H1 (cell line): ENCODE data around the gene TMEM182. TPM values are rescaled to one million over a fixed set of nuclear protein-coding genes. Genes with fewer than 3 reads are reported as not detected.

Experiments used
- CTCF ChIA-PET: fragments of 300-600 bp; sonication (Branson Sonifier 250); formaldehyde crosslinking; loops from one replicate; lab custom pipeline; 2021; ENCODE audit not compliant: partially characterized antibody; lab: Charles Lee
- POLR2A ChIA-PET: fragments of 300-600 bp; sonication (Branson Sonifier 250); formaldehyde crosslinking; loops from one replicate; lab custom pipeline; 2021; ENCODE audit warnings: inconsistent platforms; ENCODE audit not compliant: partially characterized antibody; lab: Charles Lee
- DNase-seq, 2 experiments: peaks; one replicate each; pipeline versions ENCODE4 v3.0.0 to v3.0.0-alpha.2; 2010 to 2022; ENCODE audit warnings: low spot score in 2 of 2, low read depth in 1 of 2, mixed read lengths in 1 of 2
- FAIRE-seq: peaks from 2 replicates; lab custom pipeline; 2011; peaks lifted over from hg19 to GRCh38; lab: Jason Lieb, UNC
- H2AFZ ChIP-seq: 2 replicates; pipeline ENCODE4 v1.8.1; 2012; ENCODE audit warnings: low read length, inconsistent platforms
- H2AK5ac ChIP-seq: 2 replicates; pipeline ENCODE4 v1.6.1; 2013; ENCODE audit warnings: low read depth, low read length
- H2BK120ac ChIP-seq: replicated peaks from 2 replicates; pipeline ENCODE3; 2013; ENCODE audit warnings: low read depth, low read length, inconsistent platforms
- H2BK12ac ChIP-seq: 2 replicates; pipeline ENCODE4 v1.6.1; 2013; ENCODE audit warnings: low read depth, low read length
- H2BK15ac ChIP-seq: 2 replicates; pipeline ENCODE4 v1.6.1; 2013; ENCODE audit warnings: low read length
- H2BK20ac ChIP-seq: 2 replicates; pipeline ENCODE4 v1.6.1; 2013; ENCODE audit warnings: low read length
- H2BK5ac ChIP-seq: 2 replicates; pipeline ENCODE4 v1.6.1; 2013; ENCODE audit warnings: low read depth, low read length
- H3K14ac ChIP-seq: 2 replicates; pipeline ENCODE4 v1.6.1; 2013; ENCODE audit warnings: inconsistent platforms; ENCODE audit not compliant: insufficient read length
- H3K18ac ChIP-seq: 2 replicates; pipeline ENCODE4 v1.6.1; 2013; ENCODE audit warnings: low read length; ENCODE audit errors: extremely low read depth
- H3K23ac ChIP-seq: 2 replicates; pipeline ENCODE4 v1.6.1; 2013; ENCODE audit warnings: inconsistent platforms; ENCODE audit not compliant: insufficient read length
- H3K23me2 ChIP-seq: 2 replicates; pipeline ENCODE4 v1.6.1; 2013; ENCODE audit warnings: low read depth, low read length
- H3K27ac ChIP-seq: 2 replicates; pipeline ENCODE4 v1.6.1; 2011; ENCODE audit warnings: low read depth, low read length, inconsistent platforms
- H3K27me3 ChIP-seq, 4 experiments: replicated peaks in 1 of 4; 1 replicate in 1 of 4; 2 replicates in 3 of 4; pipeline versions ENCODE4 v1.6.1 to v1.8.1; 2011 to 2013; ENCODE audit warnings: low read length in 3 of 4, mild to moderate bottlenecking in 3 of 4, inconsistent platforms in 2 of 4, mixed read lengths in 2 of 4, moderate library complexity in 1 of 4; ENCODE audit not compliant: control insufficient read depth in 3 of 4, insufficient read depth in 3 of 4; ENCODE audit errors: extremely low read depth in 1 of 4
- H3K36me3 ChIP-seq, 4 experiments: 2 replicates each; pipeline versions ENCODE4 v1.6.1 to v1.8.1; 2011 to 2013; ENCODE audit warnings: mild to moderate bottlenecking in 4 of 4, low read length in 3 of 4, moderate library complexity in 2 of 4, control low read depth in 1 of 4, inconsistent platforms in 1 of 4; ENCODE audit not compliant: insufficient read depth in 4 of 4, control insufficient read depth in 2 of 4
- H3K4ac ChIP-seq: replicated peaks from 2 replicates; pipeline ENCODE3; 2013; ENCODE audit warnings: low read length, low read depth, mixed read lengths, inconsistent platforms; ENCODE audit not compliant: insufficient read length
- H3K4me1 ChIP-seq, 4 experiments: replicated peaks in 1 of 4; 1 replicate in 1 of 4; 2 replicates in 3 of 4; pipeline versions ENCODE4 v1.6.1 to v1.8.1; 2011 to 2013; ENCODE audit warnings: low read length in 3 of 4, inconsistent platforms in 2 of 4, mixed read lengths in 1 of 4; ENCODE audit not compliant: insufficient read depth in 4 of 4, control insufficient read depth in 3 of 4
- H3K4me2 ChIP-seq, 2 experiments: 2 replicates each; pipeline versions ENCODE4 v1.6.1 to v1.8.1; 2011 to 2013; ENCODE audit warnings: low read depth in 2 of 2, low read length in 2 of 2, control low read depth in 1 of 2, inconsistent platforms in 1 of 2, mild to moderate bottlenecking in 1 of 2; ENCODE audit not compliant: insufficient read depth in 1 of 2
- H3K4me3 ChIP-seq, 4 experiments: fragments of 200-600, 300-600 bp in 1 of 4; sonication (generic), shearing (Covaris generic), sonication (Bioruptor Twin) in 1 of 4; 2 replicates each; pipeline versions ENCODE4 v1.5.1 to v1.8.1; 2011 to 2016; ENCODE audit warnings: low read length in 4 of 4, low read depth in 3 of 4, control low read depth in 2 of 4, inconsistent platforms in 2 of 4, mild to moderate bottlenecking in 2 of 4, mixed read lengths in 1 of 4, moderate library complexity in 1 of 4; ENCODE audit not compliant: insufficient read depth in 2 of 4; ENCODE audit errors: extremely low read depth in 1 of 4
- H3K56ac ChIP-seq: replicated peaks from 2 replicates; pipeline ENCODE3; 2013; ENCODE audit warnings: low read depth, mild to moderate bottlenecking, mixed read lengths, low read length, inconsistent platforms; ENCODE audit not compliant: insufficient read length
- H3K79me1 ChIP-seq: 2 replicates; pipeline ENCODE4 v1.6.1; 2013; ENCODE audit warnings: low read depth, low read length, control low read depth
- H3K79me2 ChIP-seq, 2 experiments: 2 replicates each; pipeline versions ENCODE4 v1.6.1 to v1.8.1; 2012 to 2013; ENCODE audit warnings: low read length in 2 of 2, mild to moderate bottlenecking in 2 of 2, inconsistent platforms in 1 of 2; ENCODE audit not compliant: insufficient read depth in 2 of 2, control insufficient read depth in 1 of 2
- H3K9ac ChIP-seq, 4 experiments: replicated peaks in 1 of 4; 1 replicate in 1 of 4; 2 replicates in 3 of 4; pipeline versions ENCODE4 v1.6.1 to v1.8.1; 2011 to 2013; ENCODE audit warnings: low read depth in 3 of 4, low read length in 3 of 4, control low read depth in 2 of 4, mild to moderate bottlenecking in 2 of 4, moderate library complexity in 2 of 4, inconsistent platforms in 1 of 4; ENCODE audit errors: extremely low read depth in 1 of 4
- H3K9me3 ChIP-seq, 2 experiments: 2 replicates each; pipeline versions ENCODE4 v1.6.1 to v1.8.1; 2012 to 2013; ENCODE audit warnings: mild to moderate bottlenecking in 2 of 2, moderate library complexity in 2 of 2, control low read depth in 1 of 2, inconsistent platforms in 1 of 2, low read depth in 1 of 2, low read length in 1 of 2, mixed read lengths in 1 of 2; ENCODE audit not compliant: insufficient read depth in 2 of 2
- H4K20me1 ChIP-seq, 2 experiments: replicated peaks in 1 of 2; 2 replicates each; pipeline versions ENCODE3 to v1.8.1; 2011 to 2013; ENCODE audit warnings: inconsistent platforms in 2 of 2, low read length in 2 of 2, mild to moderate bottlenecking in 1 of 2; ENCODE audit not compliant: insufficient read depth in 2 of 2, control insufficient read depth in 1 of 2
- H4K5ac ChIP-seq: 2 replicates; pipeline ENCODE4 v1.6.1; 2013; ENCODE audit warnings: low read length, low read depth, mixed read lengths, inconsistent platforms; ENCODE audit not compliant: insufficient read length
- H4K8ac ChIP-seq: 2 replicates; pipeline ENCODE4 v1.8.0; 2013; ENCODE audit warnings: mild to moderate bottlenecking, moderate library complexity, low read length, inconsistent platforms; ENCODE audit not compliant: insufficient read depth; ENCODE audit errors: extremely low read depth
- H4K91ac ChIP-seq: replicated peaks from 2 replicates; pipeline ENCODE3; 2013; ENCODE audit warnings: low read length, mixed read lengths, inconsistent platforms; ENCODE audit not compliant: insufficient read length
- EP300 ChIP-seq, 2 experiments: IDR thresholded peaks; 1 replicate in 1 of 2; 2 replicates in 1 of 2; pipeline ENCODE4 v1.6.1; 2011 to 2012; ENCODE audit warnings: low read depth in 2 of 2, low read length in 2 of 2, mild to moderate bottlenecking in 2 of 2, borderline replicate concordance in 1 of 2, inconsistent platforms in 1 of 2, moderate library complexity in 1 of 2
- KDM5A ChIP-seq: fragments of 200-600 bp; IDR thresholded peaks from 2 replicates; pipeline ENCODE4 v1.7.1; 2012; ENCODE audit warnings: mild to moderate bottlenecking, low read length, inconsistent platforms, mixed read lengths
- NRF1 ChIP-seq: IDR thresholded peaks from 2 replicates; pipeline ENCODE4 v1.6.1; 2011; ENCODE audit warnings: mild to moderate bottlenecking, low read depth, low read length, improper control_type of control experiment
- TBP ChIP-seq: IDR thresholded peaks from 2 replicates; pipeline ENCODE4 v1.6.1; 2011; ENCODE audit warnings: low read depth, low read length, improper control_type of control experiment
- WGBS, 2 experiments: shearing (Covaris generic) in 1 of 2; methylation state at CpG; one replicate each; pipeline versions ENCODE4 v1.1.6 to v1.1.7; 2013 to 2015; ENCODE audit warnings: low lambda C conversion rate in 2 of 2, mixed read lengths in 2 of 2, inconsistent platforms in 1 of 2, low coverage in 1 of 2, missing lambda C conversion rate in 1 of 2; ENCODE audit not compliant: insufficient replicate concordance in 2 of 2, insufficient coverage in 1 of 2, insufficient read length in 1 of 2; ENCODE audit errors: extremely low coverage in 1 of 2, missing lambda C conversion rate in 1 of 2; 5-methylcytosine and 5-hydroxymethylcytosine counted together
- polyA plus RNA-seq, 7 experiments: library from polyadenylated mRNA; depleted of rRNA in 3 of 7; stranded (reverse) in 5 of 7; unstranded in 2 of 7; fragments of >200 nt in 5 of 7; fragments of 200-250 nt in 2 of 7; gene quantifications; 1 replicate in 5 of 7; 2 replicates in 1 of 7; 4 replicates in 1 of 7; pipeline versions ENCODE4 v1.2.1 to v1.2.3, GENCODE V29; 2011 to 2013; ENCODE audit warnings: missing spikeins in 2 of 7, mixed read lengths in 2 of 7
- total RNA-seq: library from RNA; stranded (reverse); fragmentation: NEBNext Ultra II Directional; extraction: Animal tissue kit (Norgen Biotek cat#: 25700); gene quantifications from 2 replicates; pipeline ENCODE4 v1.2.1, GENCODE V29; 2021

Gene TMEM182
- total and polyA plus RNA-seq, 2 of the 8 experiments (the other 6 are each of a cell fraction or from before 2014, with no cell fraction given): 3.1 to 4.3 TPM

GRCh38 chr2:102768253-102768652 is 6.4 kb downstream of the TMEM182 start:
- Histone ChIP-seq H3K56ac (no peak overlapping the region), H2BK12ac (no peak overlapping the region), H2BK15ac (no peak overlapping the region), H2BK120ac (no peak overlapping the region), H2AK5ac (no peak overlapping the region), H3K4ac (no peak overlapping the region), H2AFZ (no peak overlapping the region), H3K4me1 (no peaks in the 10 kb centered on the region), H2BK5ac (no peak overlapping the region), H3K36me3 (no peaks in the 10 kb centered on the region), H3K79me1 (no peaks in the 10 kb centered on the region), H3K4me3 (no peak overlapping the region), H4K91ac (no peak overlapping the region), H3K79me2 (no peaks in the 10 kb centered on the region), H4K20me1 (no peaks in the 10 kb centered on the region), H3K27me3 (no peaks in the 10 kb centered on the region), H3K4me2 (no peak overlapping the region), H3K27ac (no peak overlapping the region), H4K5ac (no peak overlapping the region), H3K9ac (no peak overlapping the region), H3K18ac (no peak overlapping the region), H3K23ac (no peak overlapping the region), H3K9me3 (no peaks in the 10 kb centered on the region), H3K14ac (no peak overlapping the region), H3K23me2 (no peaks in the 10 kb centered on the region), H4K8ac (no peak overlapping the region), H2BK20ac (no peak overlapping the region)
- ChIA-PET POLR2A (no interaction called here), CTCF (interaction anchor here (0.6 to 2.0 kb wide), 4 partner anchors 9 to 119 kb away, joined by 3 to 7 read pairs (median 4); no protein-coding TSS in a partner anchor)
- FAIRE-seq: no peak
- DNase-seq: no peak
- WGBS, 2 experiments: 97% methylated on average over 3 of the region's 3 CpGs; no CpG with 5 or more reads in 1 of the 2 experiments
- TF ChIP-seq TBP: no peak
- no peak for TF ChIP-seq NRF1
- TF ChIP-seq EP300 (IDR thresholded peaks at IDR 0.05; ENCODE audit: borderline replicate concordance in 1 of 2, low read depth in 2 of 2, low read length in 2 of 2): no peak
- TF ChIP-seq KDM5A: no peak
